HepG2 (cell line): Measurements from ENCODE around the gene NAB2. TPM values are rescaled to one million over a fixed set of nuclear protein-coding genes. Genes with fewer than 3 reads are reported as not detected.
A peak's percentile ranks its signal among the peaks of the same experiment; 100 is the strongest.

Source experiments
- ADNP ChIP-seq: sonication (generic); formaldehyde crosslinking; IDR thresholded peaks from 2 replicates; pipeline ENCODE4 v1.4.0; 2020; ENCODE audit warnings: missing genetic modification reagents
- ARNT2 ChIP-seq: sonication (generic); formaldehyde crosslinking; IDR thresholded peaks from 2 replicates; pipeline ENCODE4 v1.8.0; 2022; ENCODE audit warnings: mild to moderate bottlenecking, low read depth, missing genetic modification reagents, moderate library complexity
- GATA4 ChIP-seq: sonication (generic); IDR thresholded peaks from 2 replicates; pipeline ENCODE4 v1.6.1; 2016; ENCODE audit warnings: antibody characterized with exemption, low read depth, borderline replicate concordance
- HINFP ChIP-seq: sonication (generic); formaldehyde crosslinking; IDR thresholded peaks from 2 replicates; pipeline ENCODE4 v1.4.0; 2020; ENCODE audit warnings: low read depth, mild to moderate bottlenecking, missing genetic modification reagents
- IRF9 ChIP-seq: sonication (generic); formaldehyde crosslinking; IDR thresholded peaks from 2 replicates; pipeline ENCODE4 v1.8.0; 2022; ENCODE audit warnings: missing genetic modification reagents, mild to moderate bottlenecking, borderline replicate concordance
- KDM6A ChIP-seq: IDR thresholded peaks from 2 replicates; pipeline ENCODE4 v1.6.1; 2016; ENCODE audit warnings: low read depth
- KMT2B ChIP-seq: IDR thresholded peaks from 2 replicates; pipeline ENCODE4 v1.6.1; 2016; ENCODE audit warnings: missing genetic modification reagents, missing compliant biosample characterization
- MIER3 ChIP-seq: IDR thresholded peaks from 2 replicates; pipeline ENCODE4 v1.6.1; 2016; ENCODE audit warnings: missing compliant biosample characterization, borderline replicate concordance
- NFATC3 ChIP-seq: sonication (generic); formaldehyde crosslinking; IDR thresholded peaks from 2 replicates; pipeline ENCODE4 v1.5.1; 2020; ENCODE audit warnings: mild to moderate bottlenecking, missing genetic modification reagents
- NONO ChIP-seq, 2 experiments: fragments of 450-650 bp in 1 of 2; sonication (generic) in 1 of 2; formaldehyde crosslinking in 1 of 2; IDR thresholded peaks in 1 of 2; conservative IDR thresholded peaks in 1 of 2; 2 replicates each; pipeline versions ENCODE4 v1.6.1 to v1.8.0; 2017 to 2022; ENCODE audit warnings: mild to moderate bottlenecking in 1 of 2, missing genetic modification reagents in 1 of 2, moderate library complexity in 1 of 2
- PAWR ChIP-seq: sonication (generic); formaldehyde crosslinking; IDR thresholded peaks from 2 replicates; pipeline ENCODE4 v1.4.0; 2020; ENCODE audit warnings: missing genetic modification reagents, mild to moderate bottlenecking, borderline replicate concordance
- PAXIP1 ChIP-seq: sonication (generic); formaldehyde crosslinking; conservative IDR thresholded peaks from 2 replicates; pipeline ENCODE4 v1.4.0; 2020; ENCODE audit warnings: mild to moderate bottlenecking, missing genetic modification reagents, moderate library complexity
- PHB2 ChIP-seq: fragments of 450-650 bp; IDR thresholded peaks from 2 replicates; pipeline ENCODE4 v1.6.1; 2018; ENCODE audit not compliant: partially characterized antibody
- RBFOX2 ChIP-seq: fragments of 200-400 bp; formaldehyde crosslinking; IDR thresholded peaks from 2 replicates; pipeline ENCODE4 v1.6.1; 2017; ENCODE audit warnings: low read depth, mild to moderate bottlenecking, low read length
- SNAPC2 ChIP-seq: sonication (generic); formaldehyde crosslinking; IDR thresholded peaks from 2 replicates; pipeline ENCODE4 v1.8.1; 2022; ENCODE audit warnings: mild to moderate bottlenecking, missing genetic modification reagents
- SOX5 ChIP-seq: IDR thresholded peaks from 2 replicates; pipeline ENCODE4 v1.6.1; 2016; ENCODE audit warnings: borderline replicate concordance
- TCF7 ChIP-seq: sonication (generic); IDR thresholded peaks from 2 replicates; pipeline ENCODE4 v1.6.1; 2016; ENCODE audit warnings: antibody characterized with exemption, low read depth
- ZNF124 ChIP-seq: sonication (generic); formaldehyde crosslinking; IDR thresholded peaks from 2 replicates; pipeline ENCODE4 v1.4.0; 2020; ENCODE audit warnings: missing genetic modification reagents
- ZNF18 ChIP-seq: sonication (generic); formaldehyde crosslinking; IDR thresholded peaks from 2 replicates; pipeline ENCODE4 v1.8.0; 2022; ENCODE audit warnings: mild to moderate bottlenecking, missing genetic modification reagents; ENCODE audit not compliant: insufficient replicate concordance
- ZNF510 ChIP-seq: sonication (generic); formaldehyde crosslinking; IDR thresholded peaks from 2 replicates; pipeline ENCODE4 v1.4.0; 2020; ENCODE audit warnings: low read depth, mild to moderate bottlenecking, missing genetic modification reagents
- ZNF547 ChIP-seq: sonication (generic); formaldehyde crosslinking; IDR thresholded peaks from 2 replicates; pipeline ENCODE4 v1.5.1; 2020; ENCODE audit warnings: mild to moderate bottlenecking, missing genetic modification reagents
- ZNF766 ChIP-seq: sonication (generic); formaldehyde crosslinking; IDR thresholded peaks from 2 replicates; pipeline ENCODE4 v1.5.0; 2020; ENCODE audit warnings: missing genetic modification reagents, borderline replicate concordance
- polyA plus RNA-seq, 8 experiments: library from polyadenylated mRNA; depleted of rRNA in 3 of 8; stranded (reverse) in 7 of 8; unstranded in 1 of 8; fragments of >200 nt; fragmentation: Illumina TruSeq in 4 of 8; extraction: Trizol in 4 of 8; gene quantifications; 2 replicates each; pipeline versions ENCODE4 v1.2.1 to v1.2.3, GENCODE V29; 2011 to 2016; ENCODE audit warnings: low read depth in 4 of 8, missing spikeins in 1 of 8, mixed read lengths in 1 of 8; ENCODE audit not compliant: insufficient read depth in 1 of 8
- total RNA-seq, 5 experiments: library from RNA; depleted of rRNA; stranded (reverse); fragments of >200 nt; fragmentation: Illumina TruSeq; extraction: Trizol; gene quantifications; 2 replicates each; pipeline ENCODE4 v1.2.3, GENCODE V29; 2016; ENCODE audit warnings: low read depth in 1 of 5

The NAB2 gene
- total and polyA plus RNA-seq, 2 of the 13 experiments (the other 11 are each of a cell fraction or from before 2014, with no cell fraction given): 11.7 to 12.9 TPM

- TF ChIP-seq PAXIP1 (CRISPR knock-in tag) (peak; percentile 97), ZNF547 (CRISPR knock-in tag) (peak; percentile 72; the same call in 1 of the 2 replicates), NFATC3 (CRISPR knock-in tag) (no peak), ZNF510 (CRISPR knock-in tag) (no peak), SNAPC2 (CRISPR knock-in tag) (0 out of 2 replicates have a peak, but pooled peaks have one; percentile 24), PHB2 (no peak), RBFOX2 (peak; percentile 55), ZNF124 (no peak), TCF7 (peak; percentile 57), SOX5 (CRISPR knock-in tag) (peak; percentile 63; the same call in 1 of the 2 replicates), MIER3 (no peak), KDM6A (CRISPR knock-in tag) (peak; percentile 71; the same call in 1 of the 2 replicates), GATA4 (no peak), ARNT2 (CRISPR knock-in tag) (0 out of 2 replicates have a peak, but pooled peaks have one; percentile 22), NONO (IDR thresholded peaks at IDR 0.05) (no peak), NONO (CRISPR knock-in tag; conservative IDR thresholded peaks at IDR 0.05) (peak; percentile 45), IRF9 (0 out of 2 replicates have a peak, but pooled peaks have one; percentile 22), ZNF18 (peak; percentile 79), KMT2B (CRISPR knock-in tag) (peak; percentile 26), ZNF766 (CRISPR knock-in tag) (no peak), PAWR (CRISPR knock-in tag) (no peak), ADNP (no peak), HINFP (CRISPR knock-in tag) (no peak)
Observed at GRCh38 chr12:57101892-57102695, 13.2 kb downstream of the NAB2 start (continued).
